Karpas-422 (cell line): ENCODE measurements around the gene SDK1. TPM values are rescaled to one million over a fixed set of nuclear protein-coding genes. Genes with fewer than 3 reads are reported as not detected.
"Not testable (repeated sequence)": the region's sequence is repeated elsewhere in the genome, so short reads cannot be mapped to it uniquely, and the experiment has no call there.

Experiments used
- DNase-seq: peaks from one replicate; pipeline ENCODE4 v3.0.0-alpha.2; 2015
- H2AFZ ChIP-seq: fragments of 200-600 bp; sonication (generic); 2 replicates; pipeline ENCODE4 v1.6.1; 2014; ENCODE audit warnings: antibody characterized with exemption, low read length, mixed read lengths
- H3K27ac ChIP-seq: fragments of 200-600 bp; sonication (generic); 2 replicates; pipeline ENCODE4 v1.5.1; 2014; ENCODE audit warnings: mild to moderate bottlenecking, low read length, moderate library complexity
- H3K27me3 ChIP-seq: fragments of 200-600 bp; sonication (generic); 2 replicates; pipeline ENCODE4 v1.6.1; 2014; ENCODE audit warnings: low read length, mixed read lengths
- H3K36me3 ChIP-seq: fragments of 200-600 bp; sonication (generic); 2 replicates; pipeline ENCODE4 v1.6.1; 2014; ENCODE audit warnings: low read length, mixed read lengths; ENCODE audit not compliant: insufficient read depth
- H3K4me1 ChIP-seq: fragments of 200-600 bp; sonication (generic); 2 replicates; pipeline ENCODE4 v1.6.1; 2014; ENCODE audit warnings: mild to moderate bottlenecking, low read length, mixed read lengths
- H3K4me2 ChIP-seq: fragments of 200-600 bp; sonication (generic); 2 replicates; pipeline ENCODE4 v1.6.1; 2014; ENCODE audit warnings: low read length, low read depth, mild to moderate bottlenecking; ENCODE audit not compliant: poor library complexity, severe bottlenecking
- H3K4me3 ChIP-seq: fragments of 200-600 bp; sonication (generic); 2 replicates; pipeline ENCODE4 v1.5.1; 2014; ENCODE audit warnings: mild to moderate bottlenecking, antibody characterized with exemption, low read length, mixed read lengths
- H3K79me2 ChIP-seq: fragments of 200-600 bp; sonication (generic); 2 replicates; pipeline ENCODE4 v1.6.1; 2014; ENCODE audit warnings: mild to moderate bottlenecking, low read length, mixed read lengths
- H3K9ac ChIP-seq: fragments of 200-600 bp; sonication (generic); 2 replicates; pipeline ENCODE4 v1.6.0; 2014; ENCODE audit warnings: low read length
- H3K9me2 ChIP-seq: fragments of 200-600 bp; sonication (generic), shearing (Covaris generic); replicated peaks from 2 replicates; pipeline ENCODE4 v1.6.0; 2014; ENCODE audit warnings: mild to moderate bottlenecking, low read length, moderate library complexity; ENCODE audit not compliant: insufficient read depth
- H3K9me3 ChIP-seq: fragments of 300-700, 200-600 bp; sonication (generic); 2 replicates; pipeline ENCODE4 v1.6.1; 2014; ENCODE audit warnings: low read length, mixed read lengths
- H4K20me1 ChIP-seq: fragments of 200-600 bp; sonication (generic); 2 replicates; pipeline ENCODE4 v1.6.1; 2014; ENCODE audit warnings: mild to moderate bottlenecking, antibody characterized with exemption, low read length, low read depth; ENCODE audit not compliant: insufficient read depth
- total RNA-seq: library from RNA; depleted of rRNA; stranded (reverse); fragments of >200 nt; shearing (Covaris generic); gene quantifications from 2 replicates; pipeline ENCODE4 v1.2.3, GENCODE V29; 2014; ENCODE audit warnings: low replicate concordance

SDK1 gene
- total RNA-seq, 1 experiment from 2014 or later = not detected

GRCh38 chr7:4210821-4211220 lies 909.8 kb downstream of the SDK1 start:
- DNase-seq = no peak
- Histone ChIP-seq H3K9me2 (no peaks in the 10 kb centered on the region), H3K4me2 (no peak overlapping the region), H3K9ac (no peak overlapping the region), H3K4me1 (no peaks in the 10 kb centered on the region), H4K20me1 (no peaks in the 10 kb centered on the region), H2AFZ (no peak overlapping the region), H3K36me3 (no peaks in the 10 kb centered on the region), H3K4me3 (no peak overlapping the region), H3K79me2 (no peaks in the 10 kb centered on the region), H3K27me3 (no peaks in the 10 kb centered on the region), H3K27ac (no peak overlapping the region), H3K9me3 (no peaks in the 10 kb centered on the region; the same call in 1 of the 2 replicates)

- no peak overlapping the region for H3K4me2 ChIP-seq
- H2AFZ ChIP-seq = no peak overlapping the region
- H3K9me2 ChIP-seq = no peaks in the 10 kb centered on the region
- no peaks in the 10 kb centered on the region for H3K79me2 ChIP-seq
- no peaks in the 10 kb centered on the region for H3K4me1 ChIP-seq
- DNase-seq = no peak
- H3K9ac ChIP-seq = no peak overlapping the region
- H3K9me3 ChIP-seq = no peaks in the 10 kb centered on the region; the same call in 1 of the 2 replicates
- H3K27me3 ChIP-seq = no peaks in the 10 kb centered on the region
- no peaks in the 10 kb centered on the region for H3K36me3 ChIP-seq
- H3K27ac ChIP-seq = no peak overlapping the region
- no peaks in the 10 kb centered on the region for H4K20me1 ChIP-seq
- no peak overlapping the region for H3K4me3 ChIP-seq
Measured at GRCh38 chr7:4211261-4211660, 910.2 kb downstream of the SDK1 start.

DNA sequence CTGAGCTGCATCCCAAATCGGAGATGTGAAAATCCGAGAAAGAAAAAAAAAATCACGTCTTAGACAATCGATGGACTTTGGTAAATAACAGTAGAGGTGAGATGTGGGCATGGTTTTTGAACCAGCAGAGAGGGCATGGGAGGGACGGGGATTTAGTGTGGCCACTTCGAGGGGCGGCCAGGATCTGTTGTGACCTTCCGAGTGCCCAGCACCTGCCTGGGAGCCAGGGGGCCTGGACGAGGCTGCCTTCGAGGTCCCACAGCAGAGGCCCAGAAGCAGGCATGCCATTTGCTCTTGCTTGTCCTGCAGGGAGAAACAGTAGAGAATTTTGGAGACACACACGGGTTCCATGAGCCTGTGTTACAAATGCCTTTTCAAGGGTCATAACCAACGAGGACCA lies 911.3 kb downstream of the SDK1 start:
- Histone ChIP-seq H3K9ac (no peak overlapping the region), H3K27me3 (no peaks in the 10 kb centered on the region), H3K9me3 (no peaks in the 10 kb centered on the region; the same call in 1 of the 2 replicates), H3K4me2 (no peak overlapping the region), H2AFZ (no peak overlapping the region), H3K79me2 (no peaks in the 10 kb centered on the region), H4K20me1 (no peaks in the 10 kb centered on the region), H3K9me2 (no peaks in the 10 kb centered on the region), H3K36me3 (no peaks in the 10 kb centered on the region), H3K27ac (no peak overlapping the region), H3K4me1 (no peaks in the 10 kb centered on the region), H3K4me3 (no peak overlapping the region)
- no peak for DNase-seq

DNA sequence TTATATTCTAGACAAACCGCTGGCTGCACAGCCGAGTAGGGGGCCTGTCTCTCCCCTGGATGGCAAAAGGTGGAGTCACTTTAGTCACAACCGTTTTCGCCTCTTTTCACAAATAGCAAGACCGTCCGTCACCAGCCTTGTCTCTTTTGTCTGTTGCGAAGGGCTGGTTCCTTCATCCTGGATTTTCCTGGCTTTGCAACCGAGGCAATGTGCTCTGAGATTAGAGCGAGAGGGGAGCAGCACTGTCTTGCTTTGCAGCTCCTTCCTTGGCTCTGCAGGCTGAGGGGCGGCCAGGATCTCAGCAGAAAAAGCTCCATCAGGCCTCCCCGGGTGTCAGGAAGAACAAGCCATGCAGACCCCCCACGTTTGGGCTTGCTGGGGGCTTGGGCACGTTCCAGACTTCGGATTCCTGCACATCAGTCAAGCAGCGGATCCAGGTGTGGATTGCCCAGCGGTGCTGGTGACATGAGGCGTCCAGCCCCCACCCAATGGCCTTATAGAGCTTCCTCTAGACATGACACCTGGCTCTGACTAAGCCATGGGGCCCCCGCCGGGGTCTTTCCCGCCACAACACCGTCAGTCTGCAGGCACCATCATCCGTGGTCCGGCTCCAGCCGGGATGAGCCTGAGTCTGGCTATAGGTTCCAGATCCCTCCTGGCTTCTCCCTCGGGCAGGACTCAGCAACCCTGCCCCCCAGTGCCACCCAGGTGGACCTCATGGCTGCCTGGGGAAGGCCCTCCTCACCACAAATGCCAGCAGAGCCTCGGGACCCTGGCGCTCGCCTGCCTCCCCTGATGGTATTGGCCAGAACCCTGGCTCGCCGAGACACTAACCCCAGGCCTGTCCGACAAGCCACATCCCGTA lies 913.5 kb downstream of the SDK1 start:
- Histone ChIP-seq H3K4me3 (no peak overlapping the region), H3K4me1 (no peaks in the 10 kb centered on the region), H3K9ac (no peak overlapping the region), H2AFZ (no peak overlapping the region), H3K36me3 (no peaks in the 10 kb centered on the region), H4K20me1 (no peaks in the 10 kb centered on the region), H3K9me2 (no peaks in the 10 kb centered on the region), H3K4me2 (no peak overlapping the region), H3K27me3 (no peaks in the 10 kb centered on the region), H3K27ac (no peak overlapping the region), H3K9me3 (no peaks in the 10 kb centered on the region; the same call in 1 of the 2 replicates), H3K79me2 (no peaks in the 10 kb centered on the region)
- no peak for DNase-seq

DNA sequence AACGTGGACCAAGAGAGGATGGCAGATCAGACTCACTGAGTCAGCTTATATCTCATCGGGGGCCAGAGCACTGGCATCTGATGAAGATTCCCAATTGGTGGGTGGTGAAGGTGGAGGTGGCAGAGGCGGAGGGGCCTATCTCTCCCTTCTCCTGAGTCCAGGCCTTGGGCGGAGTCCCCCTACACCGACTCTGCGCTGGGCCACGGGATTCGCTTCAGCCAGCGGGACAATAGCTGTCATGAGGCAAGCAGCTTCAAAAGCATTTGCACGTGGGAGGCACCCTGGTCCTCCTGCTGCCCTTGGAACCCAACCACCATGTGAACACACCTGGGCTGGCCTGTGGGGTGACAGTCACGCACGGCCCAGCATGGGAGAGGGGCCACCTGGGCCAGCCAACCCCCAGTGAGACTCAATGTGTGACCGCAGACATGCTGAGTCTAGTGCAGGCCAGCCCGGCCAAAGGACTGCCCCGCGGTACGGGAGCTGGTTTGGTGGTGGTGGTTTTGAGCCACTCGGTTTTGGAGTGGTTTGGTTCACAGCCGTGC lies 914.2 kb downstream of the SDK1 start:
- DNase-seq = no peak
- no peaks in the 10 kb centered on the region for H3K79me2 ChIP-seq
- H3K9me2 ChIP-seq = no peaks in the 10 kb centered on the region
- H3K4me2 ChIP-seq = no peak overlapping the region
- H3K9me3 ChIP-seq = no peaks in the 10 kb centered on the region; the same call in 1 of the 2 replicates
- H3K27me3 ChIP-seq = no peaks in the 10 kb centered on the region
- no peak overlapping the region for H3K27ac ChIP-seq
- no peak overlapping the region for H2AFZ ChIP-seq
- no peak overlapping the region for H3K4me3 ChIP-seq
- H3K36me3 ChIP-seq = no peaks in the 10 kb centered on the region
- H3K4me1 ChIP-seq = no peaks in the 10 kb centered on the region
- H3K9ac ChIP-seq = no peak overlapping the region
- no peaks in the 10 kb centered on the region for H4K20me1 ChIP-seq

- DNase-seq = no peak
- Histone ChIP-seq H3K9me2 (no peaks in the 10 kb centered on the region), H3K9ac (no peak overlapping the region), H3K4me3 (no peak overlapping the region), H3K9me3 (no peaks in the 10 kb centered on the region; the same call in 1 of the 2 replicates), H3K4me2 (no peak overlapping the region), H3K4me1 (no peaks in the 10 kb centered on the region), H2AFZ (no peak overlapping the region), H3K36me3 (no peaks in the 10 kb centered on the region), H3K27me3 (no peaks in the 10 kb centered on the region), H4K20me1 (no peaks in the 10 kb centered on the region), H3K27ac (no peak overlapping the region), H3K79me2 (no peaks in the 10 kb centered on the region)
Measured at GRCh38 chr7:4216016-4216415, 915.0 kb downstream of the SDK1 start.

DNA sequence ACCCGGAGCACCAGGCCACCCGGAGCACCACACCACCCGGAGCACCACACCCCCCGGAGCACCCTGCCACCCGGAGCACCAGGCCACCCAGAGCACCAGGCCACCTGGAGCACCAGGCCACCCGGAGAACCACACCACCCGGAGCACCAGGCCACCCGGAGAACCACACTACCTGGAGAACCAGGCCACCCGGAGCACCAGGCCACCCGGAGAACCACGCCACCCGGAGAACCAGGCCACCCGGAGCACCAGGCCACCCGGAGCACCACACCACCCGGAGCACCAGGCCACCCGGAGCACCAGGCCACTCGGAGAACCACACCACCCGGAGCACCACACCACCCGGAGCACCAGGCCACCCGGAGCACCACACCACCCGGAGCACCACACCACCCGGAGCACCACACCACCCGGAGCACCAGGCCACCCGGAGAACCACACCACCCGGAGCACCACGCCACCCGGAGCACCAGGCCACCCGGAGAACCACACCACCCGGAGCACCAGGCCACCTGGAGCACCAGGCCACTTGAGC lies 916.1 kb downstream of the SDK1 start:
- DNase-seq, H3K9ac ChIP-seq, H3K9me3 ChIP-seq, H4K20me1 ChIP-seq, H3K27ac ChIP-seq, H3K36me3 ChIP-seq, H3K79me2 ChIP-seq, H3K4me2 ChIP-seq, H3K27me3 ChIP-seq, H2AFZ ChIP-seq, H3K4me1 ChIP-seq, H3K4me3 ChIP-seq, H3K9me2 ChIP-seq: not testable (repeated sequence)

GRCh38 chr7:4218481-4218880 lies 917.4 kb downstream of the SDK1 start:
- no peaks in the 10 kb centered on the region for H3K79me2 ChIP-seq
- no peaks in the 10 kb centered on the region for H4K20me1 ChIP-seq
- no peaks in the 10 kb centered on the region; the same call in 1 of the 2 replicates for H3K9me3 ChIP-seq
- DNase-seq = no peak
- H3K4me1 ChIP-seq = no peaks in the 10 kb centered on the region
- H3K27ac ChIP-seq = no peak overlapping the region
- H3K4me3 ChIP-seq = no peak overlapping the region
- H3K27me3 ChIP-seq = no peaks in the 10 kb centered on the region
- H3K9ac ChIP-seq = no peak overlapping the region
- H3K4me2 ChIP-seq = no peak overlapping the region
- no peak overlapping the region for H2AFZ ChIP-seq
- H3K9me2 ChIP-seq = no peaks in the 10 kb centered on the region
- no peaks in the 10 kb centered on the region for H3K36me3 ChIP-seq
